HL-60/S4 treated with retinoic acid at 250 ng/mL for 4 days and 3 days (cell line): Measurements from ENCODE around the gene EFTUD2.
"Not testable (repeated sequence)": the region's sequence is repeated elsewhere in the genome, so short reads cannot be mapped to it uniquely, and the experiment has no call there.

ENCODE experiments used
- in situ Hi-C: fragments of 300-500 bp; cut with MboI; formaldehyde crosslinking; loops from 2 replicates; pipeline ENCODE4 v1.7.0; 2022; ENCODE audit warnings: low sequenced_read_pairs

EFTUD2 gene

DNA sequence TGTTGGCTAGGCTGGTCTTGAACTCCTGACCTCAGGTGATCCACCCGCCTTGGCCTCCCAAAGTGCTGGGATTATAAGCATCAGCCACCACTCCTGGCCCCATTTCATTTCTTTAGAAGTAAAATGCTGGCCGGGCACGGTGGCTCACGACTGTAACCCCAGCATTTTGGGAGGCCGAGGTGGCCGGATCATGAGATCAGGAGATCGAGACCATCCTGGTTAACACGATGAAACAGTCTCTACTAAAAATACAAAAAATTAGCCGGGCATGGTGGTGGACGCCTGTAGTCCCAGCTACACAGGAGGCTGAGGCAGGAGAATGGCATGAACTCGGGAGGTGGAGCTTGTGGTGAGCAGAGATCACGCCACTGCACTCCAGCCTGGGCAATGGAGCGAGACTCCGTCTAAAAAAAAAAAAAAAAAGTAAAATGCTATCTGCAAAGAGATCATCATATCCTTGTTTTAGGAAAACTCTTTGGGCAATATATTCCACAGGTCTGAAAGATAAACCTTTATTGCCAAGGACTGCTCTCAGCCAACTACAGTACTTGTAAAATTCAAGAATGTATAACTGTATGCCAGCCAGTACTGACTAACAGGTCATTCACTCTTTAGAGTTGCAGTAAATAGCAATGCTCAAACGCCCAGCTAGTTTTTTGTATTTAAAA lies 73.0 kb downstream of the EFTUD2 start:
- in situ Hi-C loops: no loop called here

DNA sequence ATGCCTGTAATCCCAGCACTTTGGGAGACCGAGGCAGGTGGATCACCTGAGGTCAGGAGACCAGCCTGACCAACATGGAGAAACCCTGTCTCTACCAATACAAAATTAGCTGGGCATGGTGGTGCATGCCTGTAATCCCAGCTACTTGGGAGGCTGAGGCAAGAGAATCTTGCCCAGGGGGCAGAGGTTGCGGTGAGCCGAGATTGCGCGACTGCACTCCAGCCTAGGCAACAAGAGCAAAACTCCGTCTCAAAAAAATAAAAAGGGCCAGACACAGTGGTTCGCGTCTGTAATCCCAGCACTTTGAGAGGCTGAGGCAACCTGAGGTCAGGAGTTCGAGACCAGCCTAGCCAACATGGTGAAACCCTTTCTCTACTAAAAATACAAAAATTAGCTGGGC lies 74.0 kb downstream of the EFTUD2 start:
- in situ Hi-C loops: not testable (repeated sequence)

DNA sequence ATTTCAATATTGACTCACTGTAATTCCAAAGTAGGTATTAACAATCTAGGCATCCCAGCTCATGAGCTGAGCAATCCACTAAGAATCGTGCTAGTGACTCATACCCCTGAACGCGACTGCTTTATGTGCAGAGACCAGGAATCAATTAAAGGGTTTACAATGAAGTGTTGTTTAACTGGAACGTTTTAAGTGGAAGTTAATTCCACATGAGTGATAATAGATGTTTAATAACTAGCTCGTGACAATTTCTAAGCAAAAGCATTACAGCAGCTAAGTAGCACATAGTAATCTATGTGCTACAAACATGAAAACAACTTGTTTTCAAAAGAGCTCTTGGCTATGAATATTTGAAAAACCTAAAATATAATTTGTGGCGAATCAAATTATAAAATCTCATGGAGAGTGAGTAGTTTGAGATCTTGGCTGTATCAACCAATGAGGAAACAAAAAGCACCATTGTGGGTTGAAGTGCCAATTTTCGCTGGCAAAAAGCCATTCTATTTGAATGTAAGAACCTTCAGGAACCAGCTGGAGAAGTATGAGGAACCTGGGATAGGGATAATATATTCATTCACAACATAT lies 78.5 kb downstream of the EFTUD2 start:
- in situ Hi-C loops: no loop called here

DNA sequence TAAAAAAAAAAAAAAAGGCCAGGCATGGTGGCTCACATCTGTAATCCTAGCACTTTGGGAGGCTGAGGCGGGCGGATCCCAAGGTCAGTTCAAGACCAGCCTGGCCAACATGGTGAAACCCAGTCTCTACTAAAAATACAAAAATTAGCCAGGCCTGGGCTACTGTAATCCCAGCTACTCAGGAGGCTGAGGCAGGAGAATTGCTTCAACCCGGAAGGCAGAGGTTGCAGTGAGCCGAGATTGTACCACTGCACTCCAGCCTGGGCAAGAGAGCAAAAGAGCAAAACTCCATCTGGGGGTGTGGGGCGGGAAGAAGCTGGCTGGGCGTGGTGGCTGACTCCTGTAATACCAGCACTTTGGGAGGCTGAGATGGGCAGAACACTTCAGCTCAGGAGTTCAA lies 80.7 kb downstream of the EFTUD2 start:
- in situ Hi-C loops: not testable (repeated sequence)

DNA sequence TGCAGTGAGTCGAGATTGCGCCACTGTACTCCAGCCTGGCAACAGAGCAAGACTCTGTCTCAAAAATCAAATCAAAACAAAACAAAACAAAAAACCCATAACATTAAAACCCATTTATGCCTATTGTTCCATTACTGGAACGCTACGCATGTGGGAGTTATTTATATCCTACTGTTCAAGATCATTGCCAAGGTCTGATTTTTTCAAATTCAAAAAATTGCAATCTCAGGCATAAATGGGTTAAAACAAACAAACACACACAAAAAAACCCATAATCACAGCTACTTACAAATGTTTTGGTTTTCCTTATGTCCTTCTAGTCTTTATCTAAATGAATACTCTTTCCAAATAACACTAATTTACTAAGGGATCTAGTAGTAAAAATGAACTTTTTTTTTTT lies 87.0 kb downstream of the EFTUD2 start:
- in situ Hi-C loops: no loop called here

DNA sequence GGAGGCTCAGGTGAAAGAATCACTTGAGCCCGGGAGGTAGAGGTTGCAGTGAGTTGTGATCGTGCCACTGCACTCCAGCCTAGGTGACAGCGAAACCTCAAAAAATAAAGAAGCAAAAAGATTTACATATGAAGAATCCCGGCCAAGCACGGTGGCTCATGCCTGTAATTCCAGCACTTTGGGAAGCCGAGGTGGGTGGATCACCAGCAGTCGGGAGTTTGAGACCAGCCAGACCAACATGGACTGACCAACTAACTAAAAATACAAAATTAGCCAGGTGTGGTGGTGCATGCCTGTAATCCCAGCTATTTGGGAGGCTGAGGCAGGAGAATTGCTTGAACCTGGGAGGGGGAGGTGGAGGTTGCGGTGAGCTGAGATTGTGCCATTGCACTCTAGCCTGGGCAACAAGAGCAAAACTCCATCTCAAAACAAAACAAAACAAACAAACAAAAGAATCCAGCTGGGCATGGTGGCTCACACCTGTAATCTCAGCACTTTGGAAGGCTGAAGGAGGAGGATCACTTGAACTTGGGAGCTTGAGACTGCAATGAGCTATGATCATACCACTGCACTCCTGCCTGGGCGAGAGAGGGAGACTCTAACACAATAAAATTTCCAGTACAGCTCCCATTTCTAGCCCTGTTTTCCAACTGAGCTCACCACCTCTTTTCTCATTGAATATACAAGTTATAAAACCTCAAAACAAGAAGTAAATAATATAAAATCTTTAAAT lies 90.4 kb downstream of the EFTUD2 start:
- in situ Hi-C loops: not testable (repeated sequence)

DNA sequence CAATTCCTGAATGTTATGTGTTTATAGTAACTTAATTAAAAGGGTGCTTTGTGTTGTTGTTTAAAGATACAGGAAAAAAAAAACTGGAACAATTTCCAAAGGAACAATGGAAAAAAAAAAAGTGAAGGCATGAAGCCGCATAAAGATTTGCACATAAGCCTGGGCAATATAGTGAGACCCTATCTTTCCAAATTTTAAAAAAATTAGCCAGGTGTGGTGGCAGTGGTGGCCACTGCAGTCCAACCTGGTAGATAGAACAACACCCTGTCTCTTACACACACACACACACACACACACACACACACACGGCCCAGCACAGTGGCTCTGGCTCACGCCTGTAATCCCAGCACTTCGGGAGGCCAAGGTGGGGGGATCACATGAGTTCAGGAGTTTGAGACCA lies 91.1 kb downstream of the EFTUD2 start:
- in situ Hi-C loops: no loop called here

DNA sequence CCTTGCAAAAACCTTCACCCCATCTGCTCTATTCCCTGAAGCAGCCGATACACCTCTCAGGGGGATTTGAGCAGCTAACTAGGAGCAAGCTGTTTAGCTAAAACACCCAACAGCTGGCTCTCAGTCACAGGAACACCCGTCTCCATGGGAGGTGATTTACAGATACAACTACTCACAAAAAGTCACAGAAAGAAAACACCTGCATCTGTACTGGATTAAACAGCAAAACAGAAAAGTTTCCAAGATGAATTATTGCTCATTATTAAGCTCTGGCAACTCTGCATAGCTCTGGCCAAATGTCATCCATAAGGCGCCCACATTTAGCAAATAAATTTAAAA lies 91.5 kb downstream of the EFTUD2 start:
- in situ Hi-C loops: no loop called here

DNA sequence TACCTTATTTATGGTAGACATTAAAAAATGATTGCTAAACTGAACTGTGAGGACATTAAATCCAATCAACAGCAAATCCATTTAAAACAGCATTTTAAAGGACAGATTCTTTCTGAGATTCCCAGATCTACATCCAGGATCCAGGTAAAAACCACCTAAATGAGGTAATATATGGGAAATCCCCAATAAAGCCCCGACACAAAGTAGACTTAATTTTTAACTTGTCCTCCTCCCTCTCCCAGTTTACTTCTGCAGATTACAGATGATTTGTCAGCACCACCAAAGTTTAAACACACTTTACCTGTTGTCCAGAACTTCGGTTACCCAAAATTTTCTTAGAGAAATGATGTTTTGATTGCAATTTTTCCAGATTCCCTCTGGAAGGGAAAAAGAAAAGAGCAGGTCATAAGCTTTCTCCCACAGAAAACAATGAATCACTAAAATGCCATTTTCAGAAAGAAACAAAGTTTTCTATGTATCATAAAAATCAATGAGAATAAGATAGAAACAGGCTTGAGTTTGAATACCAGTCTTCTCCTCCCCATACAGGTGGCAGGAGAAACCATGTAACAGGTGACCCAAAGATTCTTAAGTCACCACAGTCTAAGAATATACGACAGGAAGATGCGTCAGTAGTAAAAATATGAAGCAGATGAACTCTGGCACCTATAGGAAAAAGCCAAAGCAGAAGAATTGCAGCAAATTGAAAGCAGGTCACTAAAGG lies 92.0 kb downstream of the EFTUD2 start:
- in situ Hi-C loops: no loop called here

DNA sequence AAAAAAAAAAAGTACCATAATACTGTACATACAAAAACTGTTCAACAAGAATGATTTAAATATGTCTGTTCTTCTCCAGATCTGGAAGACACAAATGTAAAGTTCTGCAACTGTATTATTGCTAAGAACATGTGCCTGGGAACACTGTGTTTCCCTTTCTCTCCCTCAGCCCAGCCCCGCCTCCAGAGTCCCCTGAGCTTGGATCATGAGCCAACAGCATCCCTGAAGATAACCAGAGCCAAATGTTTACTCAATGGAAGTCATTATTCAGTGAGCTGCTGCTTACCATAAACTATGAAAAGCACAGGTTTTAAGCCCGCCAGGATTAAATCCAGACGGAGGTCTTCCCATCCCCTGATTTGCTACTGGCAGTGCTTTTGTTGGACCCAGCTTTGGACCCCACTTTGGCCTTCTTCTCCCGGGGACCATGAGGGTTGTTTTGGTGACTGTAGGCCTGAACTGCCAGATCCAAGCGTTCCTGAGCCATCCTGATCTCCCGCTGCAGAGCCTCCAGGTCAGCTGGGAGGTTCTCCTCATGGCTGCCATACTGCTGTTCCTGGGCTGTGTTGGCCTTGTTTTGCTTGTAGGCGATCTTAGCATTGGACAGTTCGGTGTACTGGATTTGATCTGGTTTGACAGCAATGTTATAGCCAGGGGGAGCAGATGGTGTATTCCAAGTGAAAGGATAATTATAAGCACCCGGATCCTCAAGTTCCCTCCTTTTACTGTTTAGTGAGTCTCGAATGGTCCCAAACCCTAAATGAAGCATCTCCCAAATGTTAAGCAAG lies 94.7 kb downstream of the EFTUD2 start:
- in situ Hi-C loops: no loop called here

DNA sequence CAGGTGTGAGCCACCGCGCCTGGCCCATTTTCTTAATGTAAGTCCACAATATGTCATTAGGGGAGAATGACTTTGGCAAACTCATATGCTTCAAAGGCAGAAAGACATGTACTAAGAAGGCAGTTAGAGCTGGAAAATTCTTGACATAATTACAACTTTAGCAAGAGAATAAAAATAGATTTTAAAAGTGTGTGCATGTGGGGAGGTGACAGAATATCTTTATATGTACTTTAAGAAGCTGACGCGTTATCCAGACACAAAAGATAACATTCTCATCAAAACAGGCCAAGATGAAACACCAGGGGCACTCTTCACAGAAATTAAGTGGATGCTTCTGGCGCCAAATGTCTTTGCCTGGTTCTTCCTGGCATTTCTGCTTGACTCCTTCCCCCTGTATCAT lies 97.4 kb downstream of the EFTUD2 start:
- in situ Hi-C loops: no loop called here
